ENCODE results near the gene CXADR. TPM values are rescaled to one million over a fixed set of nuclear protein-coding genes. Genes with fewer than 3 reads are reported as not detected.
"Not testable (repeated sequence)": the region's sequence is repeated elsewhere in the genome, so short reads cannot be mapped to it uniquely, and the experiment has no call there.

Gene CXADR
- total RNA-seq, 1 donor from 2014 or later = 34.8 TPM

DNA sequence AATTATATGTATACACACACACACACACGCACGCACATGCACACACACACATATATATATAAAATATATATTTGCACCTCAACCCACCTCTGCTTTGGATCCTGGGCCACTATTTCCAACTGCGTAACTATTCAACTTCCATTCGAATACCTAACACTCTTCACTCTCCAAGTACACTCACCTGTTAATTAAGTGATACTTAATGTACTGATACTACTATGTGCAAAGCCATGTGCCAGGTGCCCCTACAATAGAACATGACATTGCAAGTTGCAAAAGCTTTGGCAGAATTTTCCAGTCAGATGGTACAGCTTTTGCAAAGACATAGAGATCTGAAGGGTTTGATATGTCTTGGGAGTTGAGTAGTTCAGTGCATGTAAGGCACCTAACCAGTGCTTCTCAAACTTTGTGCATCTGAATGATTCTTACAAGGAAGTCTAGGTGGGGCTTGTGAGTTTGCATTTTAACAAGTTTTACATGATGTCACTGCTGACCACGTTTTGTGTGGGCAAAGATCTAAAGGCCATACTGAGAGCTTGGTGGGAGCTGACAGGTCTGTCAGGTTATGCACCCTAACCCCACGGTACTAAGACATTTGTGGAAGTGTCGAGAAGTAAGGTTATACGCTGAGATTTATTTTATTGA is 7.2 kb downstream of the CXADR start:
- Mint-ChIP-seq H3K27me3 (ENCODE audit: low read depth) (peaks cover 5% of the 10 kb centered on the region), H3K4me1 (peaks cover 19% of the 10 kb centered on the region), H3K9me3 (no peaks in the 10 kb centered on the region), H3K27ac (ENCODE audit: unreplicated experiment) (no peak overlapping the region), H3K4me3 (no peak overlapping the region), H3K36me3 (ENCODE audit: low read depth) (no peaks in the 10 kb centered on the region)
- TF ChIP-seq, protein P1, sequence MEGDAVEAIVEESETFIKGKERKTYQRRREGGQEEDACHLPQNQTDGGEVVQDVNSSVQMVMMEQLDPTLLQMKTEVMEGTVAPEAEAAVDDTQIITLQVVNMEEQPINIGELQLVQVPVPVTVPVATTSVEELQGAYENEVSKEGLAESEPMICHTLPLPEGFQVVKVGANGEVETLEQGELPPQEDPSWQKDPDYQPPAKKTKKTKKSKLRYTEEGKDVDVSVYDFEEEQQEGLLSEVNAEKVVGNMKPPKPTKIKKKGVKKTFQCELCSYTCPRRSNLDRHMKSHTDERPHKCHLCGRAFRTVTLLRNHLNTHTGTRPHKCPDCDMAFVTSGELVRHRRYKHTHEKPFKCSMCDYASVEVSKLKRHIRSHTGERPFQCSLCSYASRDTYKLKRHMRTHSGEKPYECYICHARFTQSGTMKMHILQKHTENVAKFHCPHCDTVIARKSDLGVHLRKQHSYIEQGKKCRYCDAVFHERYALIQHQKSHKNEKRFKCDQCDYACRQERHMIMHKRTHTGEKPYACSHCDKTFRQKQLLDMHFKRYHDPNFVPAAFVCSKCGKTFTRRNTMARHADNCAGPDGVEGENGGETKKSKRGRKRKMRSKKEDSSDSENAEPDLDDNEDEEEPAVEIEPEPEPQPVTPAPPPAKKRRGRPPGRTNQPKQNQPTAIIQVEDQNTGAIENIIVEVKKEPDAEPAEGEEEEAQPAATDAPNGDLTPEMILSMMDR (conservative IDR thresholded peaks at IDR 0.05) = no peak
- DNase-seq (ENCODE audit: low read depth, low spot score) = no peak

DNA sequence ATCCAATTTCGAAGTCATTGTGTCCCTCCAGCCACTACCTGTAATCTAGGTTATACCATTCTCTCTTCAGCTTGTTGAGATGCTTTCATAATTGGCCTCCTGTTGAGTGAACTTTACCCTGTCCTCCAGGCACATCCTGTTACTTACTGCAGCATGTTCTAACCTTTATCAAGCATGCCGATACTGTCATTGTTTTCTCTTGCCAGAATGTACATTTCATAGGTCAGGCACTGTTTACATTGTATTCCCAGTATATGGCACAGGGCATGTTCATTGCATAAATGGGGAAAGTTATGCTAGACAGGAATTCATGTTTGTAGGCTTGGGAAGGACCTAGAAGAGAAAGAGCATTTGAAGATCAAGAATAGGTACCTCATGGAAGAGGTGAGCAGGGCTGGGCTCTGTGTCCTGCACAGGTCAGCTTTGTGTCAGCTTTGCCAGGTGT is 10.2 kb downstream of the CXADR start:
- no peak for DNase-seq (ENCODE audit: low read depth, low spot score)
- H3K4me1 Mint-ChIP-seq = peaks cover 27% of the 10 kb centered on the region
- TF ChIP-seq, protein P1 (conservative IDR thresholded peaks at IDR 0.05) = no peak
- H3K9me3 Mint-ChIP-seq = no peaks in the 10 kb centered on the region
- no peaks in the 10 kb centered on the region for H3K36me3 Mint-ChIP-seq (ENCODE audit: low read depth)
- no peak overlapping the region for H3K4me3 Mint-ChIP-seq
- H3K27me3 Mint-ChIP-seq (ENCODE audit: low read depth) = no peaks in the 10 kb centered on the region
- H3K27ac Mint-ChIP-seq (ENCODE audit: unreplicated experiment) = no peak overlapping the region

DNA sequence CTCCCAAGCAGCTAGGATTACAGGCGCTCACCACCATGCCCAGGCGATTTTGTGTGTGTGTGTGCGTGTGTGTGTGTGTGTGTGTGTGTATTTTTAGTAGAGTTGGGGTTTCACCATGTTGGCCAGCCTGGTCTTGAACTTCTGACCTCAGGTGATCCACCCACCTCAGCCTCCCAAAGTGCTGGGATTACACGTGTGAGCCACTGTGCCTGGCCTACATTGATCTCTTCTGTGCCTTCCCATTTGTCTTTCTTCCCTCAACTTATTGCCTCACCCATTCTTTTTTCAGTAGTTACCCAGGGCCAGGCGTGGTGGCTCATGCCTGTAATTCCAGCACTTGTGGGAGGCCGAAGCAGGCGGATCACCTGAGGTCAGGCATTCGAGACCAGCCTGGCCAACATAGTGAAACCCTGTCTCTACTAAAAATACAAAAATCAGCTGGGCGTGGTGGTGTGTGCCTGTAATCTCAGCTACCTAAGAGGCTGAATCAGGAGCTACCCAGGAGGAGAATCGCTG is 11.2 kb downstream of the CXADR start:
- H3K9me3 Mint-ChIP-seq; H3K27me3 Mint-ChIP-seq (ENCODE audit: low read depth); H3K4me3 Mint-ChIP-seq; DNase-seq (ENCODE audit: low read depth, low spot score); H3K36me3 Mint-ChIP-seq (ENCODE audit: low read depth); H3K27ac Mint-ChIP-seq (ENCODE audit: unreplicated experiment): not testable (repeated sequence)
- H3K4me1 Mint-ChIP-seq = peaks cover 27% of the 10 kb centered on the region

DNA sequence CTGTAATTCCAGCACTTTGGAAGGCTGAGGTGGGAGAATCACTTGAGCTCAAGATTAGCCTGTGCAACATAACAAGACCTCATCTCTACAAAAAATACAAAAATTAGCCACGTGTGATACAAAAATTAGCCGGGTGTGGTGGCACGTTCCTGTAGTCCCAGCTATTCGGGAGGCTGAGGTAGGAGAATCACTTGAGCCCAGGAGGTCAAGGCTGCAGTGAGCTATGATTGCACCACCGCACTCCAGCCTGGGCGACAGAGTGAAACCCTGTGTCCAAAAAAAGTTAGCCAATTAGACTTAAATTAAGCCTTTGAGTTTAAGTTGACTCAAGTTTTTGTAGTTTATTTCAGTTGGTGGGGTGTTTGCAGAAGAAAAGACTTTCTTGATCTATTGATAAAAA is 11.8 kb downstream of the CXADR start:
- H3K4me3 Mint-ChIP-seq = no peak overlapping the region
- H3K27ac Mint-ChIP-seq (ENCODE audit: unreplicated experiment) = no peak overlapping the region
- peaks cover 27% of the 10 kb centered on the region for H3K4me1 Mint-ChIP-seq
- no peaks in the 10 kb centered on the region for H3K27me3 Mint-ChIP-seq (ENCODE audit: low read depth)
- TF ChIP-seq, protein P1 (conservative IDR thresholded peaks at IDR 0.05) = no peak
- no peak for DNase-seq (ENCODE audit: low read depth, low spot score)
- no peaks in the 10 kb centered on the region for H3K9me3 Mint-ChIP-seq
- no peaks in the 10 kb centered on the region for H3K36me3 Mint-ChIP-seq (ENCODE audit: low read depth)

DNA sequence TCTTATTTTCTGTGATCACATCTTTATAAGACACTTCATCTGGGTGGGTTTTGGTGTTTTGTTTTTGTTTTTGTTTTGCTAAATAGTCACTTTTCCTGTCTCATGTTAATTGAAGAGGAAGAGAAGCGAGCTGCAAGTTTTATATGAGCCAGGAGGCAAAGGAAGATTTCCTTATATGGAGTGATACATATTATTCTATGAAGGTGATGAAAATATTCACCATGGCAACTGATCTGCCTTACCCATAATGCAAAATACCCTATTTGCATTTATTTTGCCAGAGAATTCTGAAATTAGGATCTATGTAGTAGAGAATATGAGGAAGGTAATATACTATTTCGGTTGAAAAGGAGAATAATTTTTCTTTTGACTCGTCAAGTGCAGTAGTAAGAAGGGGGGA is 13.9 kb downstream of the CXADR start:
- no peaks in the 10 kb centered on the region for H3K36me3 Mint-ChIP-seq (ENCODE audit: low read depth)
- H3K9me3 Mint-ChIP-seq = no peaks in the 10 kb centered on the region
- DNase-seq (ENCODE audit: low read depth, low spot score) = no peak
- TF ChIP-seq, protein P1 (conservative IDR thresholded peaks at IDR 0.05) = no peak
- H3K27me3 Mint-ChIP-seq (ENCODE audit: low read depth) = no peaks in the 10 kb centered on the region
- H3K27ac Mint-ChIP-seq (ENCODE audit: unreplicated experiment) = no peak overlapping the region
- peaks cover 27% of the 10 kb centered on the region for H3K4me1 Mint-ChIP-seq
- H3K4me3 Mint-ChIP-seq = no peak overlapping the region

DNA sequence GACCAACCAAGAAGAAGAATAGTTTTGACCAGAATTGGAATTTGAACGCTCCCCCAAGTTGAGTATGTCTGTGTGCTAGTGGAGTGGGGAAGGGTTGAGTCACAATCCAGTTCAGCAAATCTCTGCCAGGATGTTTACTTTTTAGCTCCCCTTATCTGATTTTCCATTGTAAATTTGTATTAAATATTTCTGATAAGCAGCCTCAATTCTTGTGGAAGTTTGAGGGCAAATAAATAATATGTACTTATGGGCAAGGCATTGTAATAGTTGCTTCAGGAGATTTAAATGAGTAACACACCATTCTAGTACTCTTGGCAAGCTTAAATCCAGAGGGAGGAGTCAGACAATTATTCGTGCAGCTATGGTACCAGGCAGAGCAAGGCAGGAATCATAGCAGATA is 14.4 kb downstream of the CXADR start:
- H3K27me3 Mint-ChIP-seq (ENCODE audit: low read depth) = no peaks in the 10 kb centered on the region
- no peak overlapping the region for H3K27ac Mint-ChIP-seq (ENCODE audit: unreplicated experiment)
- DNase-seq (ENCODE audit: low read depth, low spot score) = no peak
- H3K36me3 Mint-ChIP-seq (ENCODE audit: low read depth) = no peaks in the 10 kb centered on the region
- H3K4me3 Mint-ChIP-seq = no peak overlapping the region
- TF ChIP-seq, protein P1 (conservative IDR thresholded peaks at IDR 0.05) = no peak
- H3K9me3 Mint-ChIP-seq = no peaks in the 10 kb centered on the region
- H3K4me1 Mint-ChIP-seq = peaks cover 27% of the 10 kb centered on the region
